Measurements from ENCODE around the gene DDOST. TPM values are rescaled to one million over a fixed set of nuclear protein-coding genes. Genes with fewer than 3 reads are reported as not detected.

DDOST gene
- total RNA-seq, 1 donor from 2014 or later: 135 TPM

- intact Hi-C loops (cut with micrococcal nuclease): no loop called here
- ATAC-seq (no peak), DNase-seq (no peak)
Measured at GRCh38 chr1:20636785-20637347, 24.3 kb downstream of the DDOST start.

- DNase-seq: peak; percentile 62
- intact Hi-C loops (cut with micrococcal nuclease): no loop called here
- ATAC-seq: peak; percentile 78
Measured at GRCh38 chr1:20634594-20635084, 26.5 kb downstream of the DDOST start.

- intact Hi-C loops (cut with micrococcal nuclease): no loop called here
- DNase-seq (no peak), ATAC-seq (no peak)
Measured at GRCh38 chr1:20634065-20634593, 27.0 kb downstream of the DDOST start.

GRCh38 chr1:20633190-20634064 lies 27.7 kb downstream of the DDOST start, which contains the start of gene PINK1:
TSS of gene PINK1 (plus strand) at chr1:20633458. CDS start at chr1:20633549, 91 bp downstream.
- ATAC-seq (peak; percentile 95), DNase-seq (peak; percentile 90)
- intact Hi-C loops (cut with micrococcal nuclease): no loop called here

GRCh38 chr1:20632386-20632785 lies 28.8 kb downstream of the DDOST start:
- ATAC-seq (no peak), DNase-seq (no peak)
- intact Hi-C loops (cut with micrococcal nuclease): no loop called here

GRCh38 chr1:20630729-20631128 lies 30.4 kb downstream of the DDOST start:
- ATAC-seq (no peak), DNase-seq (no peak)
- intact Hi-C loops (cut with micrococcal nuclease): no loop called here

GRCh38 chr1:20626524-20626923 lies 34.6 kb downstream of the DDOST start:
- no peak for DNase-seq
- intact Hi-C loops (cut with micrococcal nuclease): loop anchor here (10.0 kb wide), 1 partner anchor 52 kb away; no protein-coding TSS in a partner anchor
- ATAC-seq: no peak

GRCh38 chr1:20626098-20626427 lies 35.1 kb downstream of the DDOST start:
- no peak for ATAC-seq

GRCh38 chr1:20625176-20626097 lies 35.7 kb downstream of the DDOST start:
- intact Hi-C loops (cut with micrococcal nuclease): loop anchor here (10.0 kb wide), 1 partner anchor 51 kb away; no protein-coding TSS in a partner anchor

More at GRCh38 chr1:20626098-20626427, 35.1 kb downstream of the DDOST start:
- DNase-seq: no peak
- intact Hi-C loops (cut with micrococcal nuclease): loop anchor here (10.0 kb wide), 1 partner anchor 51 kb away; no protein-coding TSS in a partner anchor

GRCh38 chr1:20624709-20625108 lies 36.5 kb downstream of the DDOST start:
- DNase-seq: no peak
- no peak for ATAC-seq
- intact Hi-C loops (cut with micrococcal nuclease): loop anchor here (10.0 kb wide), 1 partner anchor 50 kb away; no protein-coding TSS in a partner anchor

More at GRCh38 chr1:20625176-20626097, 35.7 kb downstream of the DDOST start:
- ATAC-seq: no peak
- DNase-seq: no peak

GRCh38 chr1:20621012-20621411 lies 40.2 kb downstream of the DDOST start:
- ATAC-seq (no peak), DNase-seq (no peak)
- intact Hi-C loops (cut with micrococcal nuclease): loop anchor here (10.0 kb wide), 1 partner anchor 46 kb away; no protein-coding TSS in a partner anchor

GRCh38 chr1:20619999-20620398 lies 41.2 kb downstream of the DDOST start:
- intact Hi-C loops (cut with micrococcal nuclease): loop anchor here (10.0 kb wide), 1 partner anchor 45 kb away; no protein-coding TSS in a partner anchor
- ATAC-seq (no peak), DNase-seq (no peak)

GRCh38 chr1:20618550-20618949 lies 42.6 kb downstream of the DDOST start:
- DNase-seq (no peak), ATAC-seq (peak; percentile 29)
- intact Hi-C loops (cut with micrococcal nuclease): no loop called here

GRCh38 chr1:20616847-20617487 lies 44.2 kb downstream of the DDOST start:
- ATAC-seq: no peak
- DNase-seq: no peak
- intact Hi-C loops (cut with micrococcal nuclease): no loop called here

GRCh38 chr1:20615946-20616846 lies 45.0 kb downstream of the DDOST start:
- ATAC-seq (peak; percentile 71), DNase-seq (peak; percentile 61)
- intact Hi-C loops (cut with micrococcal nuclease): no loop called here

- DNase-seq (no peak), ATAC-seq (no peak)
- intact Hi-C loops (cut with micrococcal nuclease): no loop called here
Measured at GRCh38 chr1:20614131-20614579, 47.0 kb downstream of the DDOST start.

GRCh38 chr1:20612221-20612746 lies 48.9 kb downstream of the DDOST start:
- DNase-seq: no peak
- intact Hi-C loops (cut with micrococcal nuclease): no loop called here
- no peak for ATAC-seq

All from left ventricle myocardium superior (tissue), 1 donor.